SH-SY5Y (cell line): Measurements from ENCODE around the gene TBK1.

ENCODE experiments used
- GATA2 ChIP-seq: IDR thresholded peaks from 2 replicates; pipeline ENCODE4 v1.6.1; 2011; ENCODE audit warnings: mild to moderate bottlenecking, low read depth, low read length
- GATA3 ChIP-seq: IDR thresholded peaks from 2 replicates; pipeline ENCODE4 v1.6.1; 2011; ENCODE audit warnings: low read depth, mild to moderate bottlenecking, low read length, moderate library complexity

DNA sequence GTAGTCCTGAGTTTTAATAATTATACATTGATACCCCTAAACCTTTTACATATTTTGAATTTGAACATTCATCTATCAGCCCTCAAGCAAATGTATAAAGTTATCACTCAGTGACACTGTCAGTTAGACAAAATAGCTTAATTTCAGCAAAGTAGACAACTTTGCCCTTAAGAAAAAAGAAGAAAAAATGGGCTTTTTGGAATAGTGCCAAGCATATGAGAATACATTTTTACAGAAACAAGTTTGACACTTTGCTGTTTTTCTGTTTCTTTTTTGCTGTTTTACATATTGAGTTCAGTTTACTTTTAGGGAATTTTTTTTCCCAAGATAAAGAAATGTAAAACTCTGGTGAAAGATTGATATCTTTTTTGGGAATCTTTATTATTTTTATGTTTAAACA lies 14.3 kb downstream of the TBK1 start:
- TF ChIP-seq GATA2 (no peak), GATA3 (no peak)
